ENCODE results near the gene COQ8A.

COQ8A gene

DNA sequence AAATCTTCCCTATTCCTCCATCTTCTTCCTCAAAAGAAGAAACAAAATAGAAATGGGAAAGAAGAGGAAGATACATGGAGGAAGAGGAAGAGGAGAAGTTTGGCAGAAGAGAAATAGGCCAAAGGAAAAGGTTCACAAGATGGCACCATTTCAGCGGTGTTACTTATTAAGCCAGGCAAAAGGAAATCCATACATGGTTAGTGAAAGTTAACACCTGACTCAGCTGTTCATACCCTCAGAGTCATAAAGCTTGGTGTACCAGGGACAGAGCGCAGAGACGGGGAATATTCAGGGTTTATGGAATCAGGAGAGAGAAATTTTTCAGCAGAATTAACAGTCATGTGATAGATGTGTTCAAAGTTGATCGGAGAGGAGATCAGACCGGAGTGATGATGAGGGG is 70.6 kb downstream of the COQ8A start:
- DNase-seq (ENCODE audit: low spot score) = no peak

DNA sequence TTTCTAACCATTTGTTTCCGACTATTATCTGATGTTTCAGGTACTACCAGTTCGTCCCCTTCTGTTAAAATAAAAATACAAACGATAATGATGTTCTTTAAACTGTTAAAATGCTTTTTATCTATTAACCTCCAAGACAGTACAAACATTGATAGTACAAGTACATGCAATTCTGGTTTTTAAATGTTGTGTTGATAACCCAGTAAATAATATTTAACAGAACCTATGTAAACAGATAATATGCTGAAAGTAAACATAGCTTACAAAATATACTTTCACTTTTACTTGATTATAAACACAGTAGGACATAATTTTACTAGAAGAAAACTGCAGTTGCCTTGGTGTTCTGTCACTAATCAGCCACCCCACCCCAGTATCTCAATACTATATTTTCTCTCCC is 76.9 kb downstream of the COQ8A start:
- DNase-seq (ENCODE audit: low spot score) = no peak

GRCh38 chr1:227032396-227032795 is 92.3 kb downstream of the COQ8A start:
- no peak for DNase-seq (ENCODE audit: low spot score)

GRCh38 chr1:227033880-227034279 is 93.8 kb downstream of the COQ8A start:
- DNase-seq (ENCODE audit: low spot score) = no peak

- DNase-seq (ENCODE audit: low spot score) = no peak
These were observed 95.2 kb downstream of the COQ8A start for GRCh38 chr1:227035316-227035715.

- DNase-seq (ENCODE audit: low spot score) = no peak
These were observed 97.0 kb downstream of the COQ8A start for GRCh38 chr1:227037121-227037520.
